GM04504 (cell line): ENCODE results near the gene EPB41L4B.

Experiments used
- DNase-seq: peaks from one replicate; pipeline ENCODE4 v3.0.0-alpha.2; 2012; ENCODE audit warnings: low read depth

The EPB41L4B gene

GRCh38 chr9:109320331-109320741 is 523 bp downstream of the EPB41L4B start:
- DNase-seq = no peak

GRCh38 chr9:109319626-109320241 is 1.1 kb downstream of the EPB41L4B start:
- DNase-seq = no peak

DNA sequence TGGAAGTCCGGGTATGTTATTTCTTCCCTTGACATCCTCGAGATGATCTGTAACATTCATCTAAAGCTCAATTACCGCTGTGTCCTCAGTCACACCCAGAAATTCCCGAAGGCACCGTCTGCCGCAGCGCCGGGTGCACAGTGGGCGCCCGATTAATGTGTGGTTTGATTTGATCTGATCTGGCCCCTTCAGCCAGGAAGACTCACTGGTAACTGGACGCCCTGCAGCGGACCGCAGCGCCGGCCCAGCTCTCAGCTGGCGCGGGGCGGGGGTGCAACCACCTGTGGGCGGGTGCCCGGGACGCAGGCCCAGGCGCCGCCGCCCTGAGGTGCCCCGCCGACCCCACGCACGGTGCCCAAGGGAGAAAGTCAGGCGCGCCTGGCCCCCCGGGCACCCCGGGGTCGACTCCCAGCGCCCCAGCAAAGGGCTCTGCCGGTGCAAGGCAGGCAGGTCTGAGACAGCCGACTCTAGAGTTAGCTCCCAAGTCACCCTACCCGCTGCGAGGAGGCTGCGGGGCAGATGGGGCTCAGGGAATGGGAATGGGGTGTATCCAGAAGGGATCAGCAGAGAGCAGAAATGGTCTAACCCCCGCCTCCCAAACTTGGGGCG is 1.7 kb downstream of the EPB41L4B start:
- no peak for DNase-seq

DNA sequence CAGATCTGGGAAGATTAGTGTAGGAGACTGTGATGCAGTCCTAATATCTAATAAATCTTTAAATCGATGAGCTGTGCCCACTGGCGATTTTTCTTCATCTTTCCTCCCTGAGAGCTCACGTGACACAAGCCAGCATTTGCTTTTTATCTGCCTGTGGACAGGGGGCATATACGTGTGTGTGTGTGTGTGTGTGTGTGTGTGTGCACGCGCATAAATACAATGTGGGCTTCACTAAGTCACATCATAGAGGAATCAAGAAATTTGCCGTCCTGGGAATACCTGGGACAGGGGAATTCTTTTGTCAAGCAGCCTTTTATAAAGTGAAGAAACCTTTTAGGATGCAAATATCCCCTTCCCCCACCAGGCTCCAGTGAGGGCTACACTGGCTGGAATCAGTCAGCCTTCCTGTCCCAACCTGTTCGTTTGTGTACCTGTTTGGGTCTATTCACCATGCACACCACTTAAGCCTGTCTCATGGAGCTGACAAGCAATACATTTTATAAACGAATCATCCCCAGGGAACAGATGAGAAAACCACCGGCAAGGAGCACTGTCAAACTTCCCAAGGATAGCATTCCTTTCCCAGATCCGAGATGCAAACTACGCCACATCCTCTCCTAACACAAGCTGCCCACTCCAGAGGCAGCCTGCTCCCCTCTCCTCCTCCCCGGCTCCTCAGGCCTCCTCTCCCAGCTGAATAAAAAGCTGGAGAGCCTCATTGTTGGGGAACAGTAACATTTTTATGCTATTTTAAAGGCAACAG is 2.7 kb downstream of the EPB41L4B start:
- no peak for DNase-seq

GRCh38 chr9:109317311-109317978 is 3.4 kb downstream of the EPB41L4B start:
- no peak for DNase-seq

DNA sequence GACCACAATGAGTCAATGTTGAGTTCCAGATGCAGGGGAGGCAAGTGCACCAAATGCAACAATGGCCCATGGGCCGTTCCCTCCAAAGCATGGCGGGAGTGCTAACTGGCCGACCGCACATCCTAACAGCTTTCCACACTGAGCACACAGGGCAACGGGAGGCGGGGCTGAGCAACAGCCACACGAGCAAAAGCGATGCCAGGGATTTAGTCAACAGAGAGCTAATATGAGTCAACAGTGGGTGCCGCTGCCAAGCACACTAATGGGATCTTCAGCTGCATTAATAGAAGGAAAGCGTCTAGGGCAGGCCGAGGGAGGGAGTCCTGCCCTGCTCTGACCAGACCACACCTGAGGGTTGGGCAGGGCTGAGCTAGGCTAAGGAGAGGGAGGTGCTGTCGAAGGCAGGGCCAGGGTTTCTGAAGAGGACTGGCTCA is 4.6 kb downstream of the EPB41L4B start:
- peak; percentile 32 for DNase-seq

DNA sequence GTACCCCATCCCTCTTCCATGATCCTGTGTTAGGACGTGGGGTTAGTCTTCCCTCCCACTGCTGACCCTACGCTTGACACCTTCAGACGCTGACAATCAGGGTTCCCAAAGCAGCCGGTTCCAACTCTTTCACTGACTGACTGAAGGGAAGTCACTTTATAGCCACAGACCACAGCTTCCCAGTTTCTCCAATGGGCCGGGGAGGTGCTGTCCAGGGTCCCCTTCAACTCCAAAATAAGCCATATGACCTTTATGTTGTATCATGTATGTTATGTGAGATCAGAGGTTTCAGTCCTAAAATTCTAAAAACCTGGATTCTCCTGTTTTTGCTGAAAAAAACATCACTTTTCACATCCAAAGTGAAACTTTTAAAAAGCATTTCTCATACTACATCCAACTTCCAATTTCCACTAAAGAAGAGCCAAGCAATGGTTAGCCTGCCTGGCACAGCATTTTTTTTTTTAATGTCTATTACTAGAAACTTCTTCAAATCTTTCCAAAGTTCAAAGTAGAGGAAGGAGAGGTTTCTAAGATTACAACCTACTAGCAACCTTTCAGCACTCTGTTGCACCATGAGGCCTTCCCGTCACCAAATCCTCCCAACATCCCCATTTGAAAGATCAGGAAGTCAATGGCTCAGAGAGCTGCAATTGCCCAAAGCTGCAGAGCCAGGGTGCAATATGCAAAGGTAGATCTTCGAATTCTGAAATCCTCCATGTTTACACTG is 5.2 kb downstream of the EPB41L4B start:
- no peak for DNase-seq

DNA sequence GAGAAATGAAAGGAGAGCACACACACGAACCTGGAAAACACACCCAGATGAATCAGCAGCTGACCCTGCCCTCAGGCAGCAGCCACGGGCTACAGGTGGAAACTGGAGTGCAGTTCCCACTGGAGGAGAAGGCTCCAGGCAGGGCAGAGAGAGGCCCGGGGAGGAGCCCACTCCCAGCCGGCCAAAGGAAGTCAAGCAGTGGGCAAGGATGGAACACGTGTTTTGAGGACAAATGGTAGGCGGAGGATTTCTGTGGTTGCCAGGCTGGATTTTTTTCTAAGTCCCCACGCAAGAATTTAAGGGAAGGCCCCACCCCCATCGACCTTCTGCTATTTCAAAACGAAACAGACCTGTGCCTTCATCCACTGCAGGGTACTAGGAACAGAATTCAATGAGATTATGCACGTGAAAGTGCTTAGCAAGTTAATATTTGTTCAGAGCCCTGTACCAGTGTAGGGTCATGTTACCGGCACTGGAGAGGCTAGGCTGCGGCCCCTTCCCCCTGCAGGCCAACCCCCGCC is 6.8 kb downstream of the EPB41L4B start:
- DNase-seq = no peak

GRCh38 chr9:109313351-109313750 is 7.5 kb downstream of the EPB41L4B start:
- DNase-seq = no peak

- no peak for DNase-seq
Observed at GRCh38 chr9:109312783-109313182, 8.1 kb downstream of the EPB41L4B start.

GRCh38 chr9:109311731-109312130 is 9.1 kb downstream of the EPB41L4B start:
- no peak for DNase-seq

DNA sequence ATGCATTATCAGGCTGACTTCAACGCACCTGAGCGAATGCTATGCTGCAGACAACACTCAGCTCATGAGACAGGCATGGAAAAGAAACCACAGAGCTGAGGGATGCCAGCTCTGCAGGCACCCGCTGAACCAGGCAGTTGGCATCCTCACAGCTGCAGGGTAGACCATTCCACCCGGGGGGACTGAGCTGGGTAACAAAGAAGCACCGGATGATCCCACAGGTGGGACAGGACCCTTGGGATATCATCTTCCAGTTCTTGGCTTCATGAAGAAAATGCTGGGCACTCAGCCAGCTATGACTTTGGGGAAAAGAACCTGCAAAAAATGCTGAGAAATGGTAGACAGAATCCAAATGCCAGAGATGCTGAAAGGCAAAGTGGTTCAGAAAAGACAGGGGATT is 9.6 kb downstream of the EPB41L4B start:
- DNase-seq = no peak

- no peak for DNase-seq
Observed at GRCh38 chr9:109310486-109310901, 10.4 kb downstream of the EPB41L4B start.

- DNase-seq = no peak
Observed at GRCh38 chr9:109309282-109309681, 11.6 kb downstream of the EPB41L4B start.

- no peak for DNase-seq
Observed at GRCh38 chr9:109307380-109308240, 13.2 kb downstream of the EPB41L4B start.

DNA sequence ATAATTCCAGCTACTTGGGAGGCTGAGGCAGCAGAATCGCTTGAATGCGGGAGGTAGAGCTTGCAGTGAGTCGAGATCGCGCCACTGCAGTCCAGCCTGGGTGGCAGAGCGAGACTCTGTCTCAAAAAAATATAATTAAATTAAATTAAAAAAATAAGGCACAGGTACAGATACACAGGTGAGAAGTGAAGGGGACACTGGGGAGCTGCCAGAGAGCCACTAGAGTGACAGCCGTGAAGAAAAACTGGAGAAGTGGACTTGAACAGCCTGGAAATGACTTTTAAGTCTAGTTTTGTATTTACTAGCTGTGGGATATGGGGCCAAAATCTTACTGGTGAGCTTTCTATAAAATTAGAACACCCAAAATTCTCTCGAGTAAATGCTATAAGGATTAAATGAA is 15.1 kb downstream of the EPB41L4B start:
- no peak for DNase-seq

GRCh38 chr9:109304347-109304746 is 16.5 kb downstream of the EPB41L4B start:
- no peak for DNase-seq

- DNase-seq = no peak
Observed at GRCh38 chr9:109303900-109304299, 17.0 kb downstream of the EPB41L4B start.

GRCh38 chr9:109302606-109303005 is 18.3 kb downstream of the EPB41L4B start:
- no peak for DNase-seq

DNA sequence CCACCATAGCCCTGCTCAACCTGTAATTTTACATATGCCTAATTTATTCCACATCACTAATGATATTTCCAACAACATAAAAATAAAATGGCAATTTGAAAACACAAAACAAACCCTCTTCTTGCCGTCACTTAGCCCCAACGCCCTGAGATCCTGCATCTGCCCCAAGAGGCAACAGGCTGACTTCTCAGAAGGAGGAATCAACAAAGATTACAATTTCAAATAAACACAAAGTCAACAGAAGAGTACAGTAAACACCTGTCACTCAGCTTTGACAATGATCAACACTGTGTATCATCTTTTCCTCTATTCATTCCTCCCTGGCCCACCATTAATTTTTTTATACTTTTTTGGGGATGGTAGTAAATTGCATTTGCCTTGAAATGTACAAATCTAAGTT is 19.8 kb downstream of the EPB41L4B start:
- DNase-seq = no peak

GRCh38 chr9:109299891-109300290 is 21.0 kb downstream of the EPB41L4B start:
- no peak for DNase-seq
